Vagina (tissue), 2 donors: Measurements from ENCODE around the gene SLC2A9. TPM values are rescaled to one million over a fixed set of nuclear protein-coding genes. Genes with fewer than 3 reads are reported as not detected.
A peak's percentile ranks its signal among the peaks of the same experiment; 100 is the strongest.

ENCODE experiments used
- DNase-seq, 2 donors: peaks; one replicate each; pipeline ENCODE4 v3.0.0-alpha.2; 2017; ENCODE audit errors: extremely low spot score in 2 of 2
- H3K27ac ChIP-seq: fragments of 200-600 bp; sonication (generic); one replicate; pipeline ENCODE4 v1.5.1; 2019
- H3K27me3 ChIP-seq: fragments of 200-600 bp; sonication (generic); one replicate; pipeline ENCODE4 v1.5.1; 2019
- H3K36me3 ChIP-seq, 2 donors: fragments of 200-600 bp; sonication (generic); one replicate each; pipeline ENCODE4 v1.5.1; 2017 to 2019
- H3K4me1 ChIP-seq: fragments of 200-600 bp; sonication (generic); one replicate; pipeline ENCODE4 v1.5.1; 2019
- H3K4me3 ChIP-seq, 2 donors: fragments of 200-600 bp; sonication (generic); 1 replicate in 1 of 2; 2 replicates in 1 of 2; pipeline ENCODE4 v1.5.1; 2016 to 2019
- H3K9me3 ChIP-seq: fragments of 200-600 bp; sonication (generic); one replicate; pipeline ENCODE4 v1.5.1; 2019
- CTCF ChIP-seq, 3 experiments: fragments of 450-650 bp in 2 of 3; fragments of 200-600 bp in 1 of 3; sonication (generic) in 1 of 3; IDR thresholded peaks; one replicate each; pipeline ENCODE4 v1.5.1; 2017 to 2019; ENCODE audit warnings: antibody characterized with exemption in 3 of 3, mild to moderate bottlenecking in 2 of 3, moderate library complexity in 2 of 3
- POLR2A ChIP-seq, 2 donors: fragments of 450-650 bp; IDR thresholded peaks; one replicate each; pipeline ENCODE4 v1.6.1; 2017; ENCODE audit warnings: antibody characterized with exemption in 2 of 2, mild to moderate bottlenecking in 2 of 2, moderate library complexity in 2 of 2
- POLR2AphosphoS5 ChIP-seq, 2 donors: sonication (generic); formaldehyde crosslinking; IDR thresholded peaks; one replicate each; pipeline ENCODE4 v1.9.0; 2017; ENCODE audit warnings: antibody characterized with exemption in 2 of 2, mild to moderate bottlenecking in 2 of 2, low read depth in 1 of 2; ENCODE audit not compliant: insufficient read depth in 1 of 2
- intact Hi-C: fragments of 100-400 bp; cut with DNase I; formaldehyde crosslinking; loops from one replicate; pipeline ENCODE4 v1.15.1; 2023
- total RNA-seq: library from RNA; depleted of rRNA; stranded (reverse); fragments of >200 nt; gene quantifications from one replicate; pipeline ENCODE4 v1.2.3, GENCODE V29; 2016

SLC2A9 gene
- total RNA-seq, 1 donor from 2014 or later: 7.9 TPM

DNA sequence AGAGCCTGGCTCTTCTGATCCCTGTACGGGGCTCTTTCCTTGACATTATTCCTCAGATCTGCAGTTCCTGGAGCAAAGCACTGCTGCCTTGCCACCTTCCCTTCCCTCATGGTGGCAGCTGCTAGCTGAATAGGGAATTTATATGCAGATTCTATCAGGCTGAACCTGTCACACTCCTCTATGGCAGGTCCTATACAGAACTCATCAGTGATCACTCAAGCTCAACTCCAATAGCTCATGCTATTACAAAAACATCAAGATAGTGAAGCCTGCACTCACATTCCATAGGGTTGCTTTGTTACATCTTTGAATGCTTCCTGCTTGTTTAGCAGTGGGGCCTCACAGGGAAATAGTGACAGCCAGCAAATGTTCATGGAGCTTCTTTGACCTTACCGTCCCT is 71.7 kb downstream of the SLC2A9 start:
- intact Hi-C loops: no loop called here

GRCh38 chr4:9947168-9948062 is 73.9 kb downstream of the SLC2A9 start:
- Histone ChIP-seq H3K4me3 (no peak overlapping the region), H3K36me3 (no peaks in the 10 kb centered on the region), H3K27ac (no peak overlapping the region), H3K9me3 (no peaks in the 10 kb centered on the region), H3K27me3 (no peaks in the 10 kb centered on the region), H3K4me1 (no peaks in the 10 kb centered on the region)
- TF ChIP-seq POLR2A (IDR thresholded peaks at IDR 0.05): no peak
- TF ChIP-seq POLR2AphosphoS5 (IDR thresholded peaks at IDR 0.05; ENCODE audit: insufficient read depth in 1 of 2, low read depth in 1 of 2): no peak
- TF ChIP-seq CTCF (IDR thresholded peaks at IDR 0.05): no peak
- intact Hi-C loops: no loop called here
- peak; percentile 34 to 49 for DNase-seq

More for the DNA sequence above, 71.7 kb downstream of the SLC2A9 start:
- no peak overlapping the region for H3K27ac ChIP-seq
- no peaks in the 10 kb centered on the region for H3K9me3 ChIP-seq
- DNase-seq: peak; percentile 27 to 37
- no peaks in the 10 kb centered on the region for H3K27me3 ChIP-seq
- TF ChIP-seq POLR2AphosphoS5 (IDR thresholded peaks at IDR 0.05; ENCODE audit: insufficient read depth in 1 of 2, low read depth in 1 of 2) (no peak), CTCF (IDR thresholded peaks at IDR 0.05) (no peak), POLR2A (IDR thresholded peaks at IDR 0.05) (no peak)
- no peaks in the 10 kb centered on the region for H3K4me1 ChIP-seq
- no peaks in the 10 kb centered on the region for H3K36me3 ChIP-seq
- H3K4me3 ChIP-seq: no peak overlapping the region

- Histone ChIP-seq H3K27ac (no peak overlapping the region), H3K27me3 (no peaks in the 10 kb centered on the region), H3K4me3 (no peak overlapping the region), H3K9me3 (no peaks in the 10 kb centered on the region), H3K36me3 (no peaks in the 10 kb centered on the region), H3K4me1 (no peaks in the 10 kb centered on the region)
- TF ChIP-seq POLR2AphosphoS5 (IDR thresholded peaks at IDR 0.05; ENCODE audit: insufficient read depth in 1 of 2, low read depth in 1 of 2) (no peak), POLR2A (IDR thresholded peaks at IDR 0.05) (no peak)
- DNase-seq: peak in 1 of 2 donors; percentile 6
- intact Hi-C loops: no loop called here
These were observed 75.1 kb downstream of the SLC2A9 start for GRCh38 chr4:9946170-9946569.

DNA sequence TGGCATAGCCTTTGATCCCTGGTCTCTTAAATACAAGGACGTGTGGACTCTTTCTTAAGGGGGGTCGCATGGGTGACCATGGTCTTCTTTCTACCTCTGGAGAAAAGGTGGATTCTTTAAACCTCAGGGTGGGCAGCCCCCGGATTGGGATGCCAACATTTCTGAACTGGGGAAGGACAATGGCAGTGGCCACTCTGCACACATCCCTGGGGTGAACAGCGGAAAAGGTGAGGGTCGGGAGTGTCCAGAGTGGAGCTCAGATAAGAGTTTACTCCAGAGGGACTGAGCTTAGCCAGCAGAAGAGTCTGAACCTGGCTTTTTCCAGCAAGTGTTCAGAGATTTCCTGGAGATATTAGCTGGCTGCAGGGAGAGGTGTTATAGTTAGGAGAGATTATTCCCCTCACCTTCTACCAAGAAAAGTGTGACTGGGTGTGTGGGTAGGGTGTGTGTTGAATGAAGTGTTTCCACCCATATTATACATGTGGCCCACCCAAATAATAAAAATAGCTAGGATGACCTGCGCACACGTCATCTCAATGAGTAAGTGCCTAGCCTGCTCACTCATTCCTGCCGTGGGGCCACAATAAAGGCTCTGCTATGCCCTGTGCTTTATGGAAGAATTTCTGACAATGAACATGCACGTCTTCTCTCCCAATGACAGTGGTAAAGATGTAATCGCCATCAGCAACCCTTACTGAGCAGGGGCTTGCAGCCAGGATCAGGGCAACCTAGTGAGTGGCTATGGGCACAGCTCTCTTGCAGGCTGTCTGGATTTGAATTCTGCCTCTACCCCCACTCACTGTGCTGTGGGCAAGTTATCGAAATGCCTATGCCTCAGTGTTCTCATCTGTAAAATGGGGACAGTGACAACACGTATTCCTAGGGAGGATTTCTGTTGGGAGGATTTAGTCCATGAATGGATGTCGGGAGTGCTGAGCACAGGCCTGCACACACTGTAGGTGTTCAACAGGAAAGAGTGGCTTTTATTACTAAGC is 76.6 kb downstream of the SLC2A9 start:
- TF ChIP-seq POLR2AphosphoS5 (IDR thresholded peaks at IDR 0.05; ENCODE audit: insufficient read depth in 1 of 2, low read depth in 1 of 2) (no peak), CTCF (IDR thresholded peaks at IDR 0.05) (no peak), POLR2A (IDR thresholded peaks at IDR 0.05) (no peak)
- H3K27ac ChIP-seq: no peak overlapping the region
- no peaks in the 10 kb centered on the region for H3K9me3 ChIP-seq
- no peaks in the 10 kb centered on the region for H3K36me3 ChIP-seq
- no peaks in the 10 kb centered on the region for H3K27me3 ChIP-seq
- no peaks in the 10 kb centered on the region for H3K4me1 ChIP-seq
- H3K4me3 ChIP-seq: no peak overlapping the region
- DNase-seq: peak; percentile 58 to 71
- intact Hi-C loops: no loop called here

- no peaks in the 10 kb centered on the region for H3K9me3 ChIP-seq
- no peak overlapping the region for H3K27ac ChIP-seq
- intact Hi-C loops: no loop called here
- TF ChIP-seq CTCF (IDR thresholded peaks at IDR 0.05): no peak
- TF ChIP-seq POLR2AphosphoS5 (IDR thresholded peaks at IDR 0.05; ENCODE audit: insufficient read depth in 1 of 2, low read depth in 1 of 2): no peak
- TF ChIP-seq POLR2A (IDR thresholded peaks at IDR 0.05): no peak
- no peaks in the 10 kb centered on the region for H3K4me1 ChIP-seq
- H3K4me3 ChIP-seq: no peak overlapping the region
- peak; percentile 43 to 74 for DNase-seq
- no peaks in the 10 kb centered on the region for H3K36me3 ChIP-seq
- no peaks in the 10 kb centered on the region for H3K27me3 ChIP-seq
These were observed 77.5 kb downstream of the SLC2A9 start for GRCh38 chr4:9943761-9944160.
